OCI-LY7 (cell line): ENCODE measurements around the gene LOXHD1.

Experiments used
- EZH2phosphoT487 ChIP-seq: fragments of 200-600 bp; sonication (generic); IDR thresholded peaks from 2 replicates; pipeline ENCODE4 v1.6.1; 2018; ENCODE audit warnings: low read depth, borderline replicate concordance, mild to moderate bottlenecking, mixed run types, antibody characterized with exemption, low read length, moderate library complexity, mixed read lengths
- TF ChIP-seq, protein P1 (sequence below): fragments of 200-600 bp; sonication (generic); conservative IDR thresholded peaks from 2 replicates; pipeline ENCODE4 v1.5.1; 2014; ENCODE audit warnings: mild to moderate bottlenecking, antibody characterized with exemption, low read length, moderate library complexity, mixed read lengths

DNA sequence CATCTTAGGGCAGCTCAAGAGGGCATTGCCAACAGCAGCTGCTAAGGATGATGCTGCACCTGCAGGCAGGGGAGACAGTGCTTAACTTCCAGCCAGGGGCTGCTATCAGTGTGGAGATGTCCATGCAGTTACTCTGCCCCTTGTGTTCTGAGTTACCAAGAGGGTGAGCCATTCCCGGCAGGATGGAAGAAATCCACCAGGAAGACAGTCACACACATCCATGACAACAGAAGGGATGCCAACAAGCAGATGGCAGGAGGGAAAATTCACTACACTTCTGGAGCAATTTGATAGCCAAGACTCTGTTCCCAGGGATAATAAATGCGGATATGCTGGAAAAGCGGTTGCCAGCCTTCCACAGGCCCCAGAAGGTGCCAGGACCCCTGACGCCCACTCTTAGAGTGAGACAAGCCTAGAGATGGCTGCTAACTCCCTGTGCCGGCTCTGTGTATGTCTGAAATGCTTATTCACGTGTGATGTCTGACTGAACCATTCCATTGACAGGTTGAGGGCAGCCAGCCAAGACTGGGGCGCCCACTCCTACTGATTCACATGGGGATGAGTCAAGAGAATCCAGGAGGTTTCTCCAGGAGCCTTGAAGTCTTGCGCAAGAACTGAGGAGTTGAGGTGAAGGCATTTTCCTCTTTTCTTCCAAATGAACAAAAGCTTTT, 24.5 kb downstream of the LOXHD1 start:
- TF ChIP-seq, protein P1, sequence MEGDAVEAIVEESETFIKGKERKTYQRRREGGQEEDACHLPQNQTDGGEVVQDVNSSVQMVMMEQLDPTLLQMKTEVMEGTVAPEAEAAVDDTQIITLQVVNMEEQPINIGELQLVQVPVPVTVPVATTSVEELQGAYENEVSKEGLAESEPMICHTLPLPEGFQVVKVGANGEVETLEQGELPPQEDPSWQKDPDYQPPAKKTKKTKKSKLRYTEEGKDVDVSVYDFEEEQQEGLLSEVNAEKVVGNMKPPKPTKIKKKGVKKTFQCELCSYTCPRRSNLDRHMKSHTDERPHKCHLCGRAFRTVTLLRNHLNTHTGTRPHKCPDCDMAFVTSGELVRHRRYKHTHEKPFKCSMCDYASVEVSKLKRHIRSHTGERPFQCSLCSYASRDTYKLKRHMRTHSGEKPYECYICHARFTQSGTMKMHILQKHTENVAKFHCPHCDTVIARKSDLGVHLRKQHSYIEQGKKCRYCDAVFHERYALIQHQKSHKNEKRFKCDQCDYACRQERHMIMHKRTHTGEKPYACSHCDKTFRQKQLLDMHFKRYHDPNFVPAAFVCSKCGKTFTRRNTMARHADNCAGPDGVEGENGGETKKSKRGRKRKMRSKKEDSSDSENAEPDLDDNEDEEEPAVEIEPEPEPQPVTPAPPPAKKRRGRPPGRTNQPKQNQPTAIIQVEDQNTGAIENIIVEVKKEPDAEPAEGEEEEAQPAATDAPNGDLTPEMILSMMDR = no peak
- no peak for TF ChIP-seq EZH2phosphoT487
